Frontal cortex (tissue), 4 donors: ENCODE measurements around the gene USP24. TPM values are rescaled to one million over a fixed set of nuclear protein-coding genes. Genes with fewer than 3 reads are reported as not detected.
"Not testable (repeated sequence)": the region's sequence is repeated elsewhere in the genome, so short reads cannot be mapped to it uniquely, and the experiment has no call there.

ENCODE experiments used
- DNase-seq, 2 donors: peaks; one replicate each; pipeline ENCODE4 v3.0.0; 2012; ENCODE audit warnings: low spot score in 2 of 2
- FAIRE-seq: peaks from 2 replicates; lab custom pipeline; 2012; peaks lifted over from hg19 to GRCh38; lab: Jason Lieb, UNC
- total RNA-seq: library from RNA; depleted of rRNA; stranded (reverse); fragments of >200 nt; gene quantifications from one replicate; pipeline ENCODE4 v1.2.3, GENCODE V29; 2014
- donor health status: control.
- donor health status: control.
- donor health status: control.

Gene USP24
- total RNA-seq, 1 donor from 2014 or later: 67.3 TPM

- FAIRE-seq (no peak), DNase-seq (no peak)
These were observed 166.5 kb downstream of the USP24 start for GRCh38 chr1:55048453-55049270.

GRCh38 chr1:55047611-55048010, 167.6 kb downstream of the USP24 start:
- FAIRE-seq (no peak), DNase-seq (no peak)

GRCh38 chr1:55046871-55047270, 168.3 kb downstream of the USP24 start:
- FAIRE-seq (no peak), DNase-seq (no peak)

GRCh38 chr1:55045430-55045829, 169.7 kb downstream of the USP24 start:
- DNase-seq (no peak), FAIRE-seq (no peak)

GRCh38 chr1:55044617-55045397, 170.4 kb downstream of the USP24 start:
- DNase-seq (no peak), FAIRE-seq (no peak)

- DNase-seq: no peak
- no peak for FAIRE-seq
These were observed 171.4 kb downstream of the USP24 start for GRCh38 chr1:55043726-55044125.

GRCh38 chr1:55043011-55043410, 172.2 kb downstream of the USP24 start:
- FAIRE-seq: no peak
- DNase-seq: no peak

GRCh38 chr1:55041613-55042012, 173.6 kb downstream of the USP24 start:
- DNase-seq (no peak), FAIRE-seq (no peak)

GRCh38 chr1:55040933-55041494, 174.2 kb downstream of the USP24 start:
- DNase-seq: no peak
- FAIRE-seq: no peak

GRCh38 chr1:55040083-55040932, 174.9 kb downstream of the USP24 start:
- FAIRE-seq (no peak), DNase-seq (no peak)

- FAIRE-seq: no peak
- DNase-seq: no peak
These were observed 175.7 kb downstream of the USP24 start, which contains the start of gene PCSK9 for GRCh38 chr1:55039342-55040082. TSS of gene PCSK9 (plus strand) at chr1:55039548. CDS start at chr1:55039838, 290 bp downstream.

- FAIRE-seq (no peak), DNase-seq (no peak)
These were observed 176.2 kb downstream of the USP24 start for GRCh38 chr1:55038974-55039341.

- DNase-seq (no peak), FAIRE-seq (no peak)
These were observed 176.7 kb downstream of the USP24 start for GRCh38 chr1:55038552-55038838.

GRCh38 chr1:55037733-55038551, 177.2 kb downstream of the USP24 start:
- DNase-seq (no peak), FAIRE-seq (no peak)

- FAIRE-seq: no peak
These were observed 179.3 kb downstream of the USP24 start for GRCh38 chr1:55035904-55036303.

GRCh38 chr1:55034476-55035133, 180.6 kb downstream of the USP24 start:
- no peak for FAIRE-seq
- no peak for DNase-seq

More at GRCh38 chr1:55035904-55036303, 179.3 kb downstream of the USP24 start:
- no peak for DNase-seq

- FAIRE-seq (no peak), DNase-seq (no peak)
These were observed 181.9 kb downstream of the USP24 start for GRCh38 chr1:55033265-55033614.

GRCh38 chr1:55031098-55031497, 184.1 kb downstream of the USP24 start:
- not testable (repeated sequence) for FAIRE-seq, DNase-seq
